Measurements from ENCODE around the gene AHSG. TPM values are rescaled to one million over a fixed set of nuclear protein-coding genes. Genes with fewer than 3 reads are reported as not detected.

The AHSG gene
- total and polyA plus RNA-seq, 7 donors, result 0.04 TPM; not detected in 6

DNA sequence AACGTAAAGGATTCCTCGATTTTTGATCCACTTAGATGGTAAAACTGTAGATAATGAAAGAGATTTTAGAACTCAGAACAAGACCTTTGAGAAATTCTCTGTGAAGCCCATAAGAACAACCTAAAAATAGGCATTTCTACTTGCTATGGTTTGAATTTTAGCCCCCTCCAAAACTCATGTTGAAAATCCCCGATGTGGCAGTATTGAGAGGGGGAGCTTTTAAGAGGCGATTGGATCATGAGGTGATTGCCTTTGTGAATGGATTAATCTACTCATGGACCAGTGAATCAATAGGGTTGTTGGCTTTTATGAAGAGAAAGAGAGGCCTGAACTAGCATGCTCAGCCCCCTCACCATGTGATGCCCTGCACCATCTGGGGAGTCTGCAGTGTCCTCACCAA lies 20.2 kb upstream of the AHSG start:
- TF ChIP-seq POLR2A (IDR thresholded peaks at IDR 0.05) (no peak), EP300 (IDR thresholded peaks at IDR 0.05) (no peak), POLR2AphosphoS5 (IDR thresholded peaks at IDR 0.05) (no peak)
- TF ChIP-seq, protein P1, sequence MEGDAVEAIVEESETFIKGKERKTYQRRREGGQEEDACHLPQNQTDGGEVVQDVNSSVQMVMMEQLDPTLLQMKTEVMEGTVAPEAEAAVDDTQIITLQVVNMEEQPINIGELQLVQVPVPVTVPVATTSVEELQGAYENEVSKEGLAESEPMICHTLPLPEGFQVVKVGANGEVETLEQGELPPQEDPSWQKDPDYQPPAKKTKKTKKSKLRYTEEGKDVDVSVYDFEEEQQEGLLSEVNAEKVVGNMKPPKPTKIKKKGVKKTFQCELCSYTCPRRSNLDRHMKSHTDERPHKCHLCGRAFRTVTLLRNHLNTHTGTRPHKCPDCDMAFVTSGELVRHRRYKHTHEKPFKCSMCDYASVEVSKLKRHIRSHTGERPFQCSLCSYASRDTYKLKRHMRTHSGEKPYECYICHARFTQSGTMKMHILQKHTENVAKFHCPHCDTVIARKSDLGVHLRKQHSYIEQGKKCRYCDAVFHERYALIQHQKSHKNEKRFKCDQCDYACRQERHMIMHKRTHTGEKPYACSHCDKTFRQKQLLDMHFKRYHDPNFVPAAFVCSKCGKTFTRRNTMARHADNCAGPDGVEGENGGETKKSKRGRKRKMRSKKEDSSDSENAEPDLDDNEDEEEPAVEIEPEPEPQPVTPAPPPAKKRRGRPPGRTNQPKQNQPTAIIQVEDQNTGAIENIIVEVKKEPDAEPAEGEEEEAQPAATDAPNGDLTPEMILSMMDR (IDR thresholded peaks at IDR 0.05), result no peak
- intact Hi-C loops (cut with DNase I), result no loop called here
- H3K4me3 ChIP-seq, result no peak overlapping the region
- H3K9me3 ChIP-seq, result no peaks in the 10 kb centered on the region
- WGBS, 2 donors, result 92 to 93% methylated on average over 4 of the region's 4 CpGs
- H3K27ac ChIP-seq, result no peak overlapping the region
- H3K36me3 ChIP-seq, result no peaks in the 10 kb centered on the region
- H3K27me3 ChIP-seq, result peaks cover 0 to 4% (median 0%) of the 10 kb centered on the region in 3 donors
- no peak for DNase-seq
- H3K4me1 ChIP-seq, result no peaks in the 10 kb centered on the region

DNA sequence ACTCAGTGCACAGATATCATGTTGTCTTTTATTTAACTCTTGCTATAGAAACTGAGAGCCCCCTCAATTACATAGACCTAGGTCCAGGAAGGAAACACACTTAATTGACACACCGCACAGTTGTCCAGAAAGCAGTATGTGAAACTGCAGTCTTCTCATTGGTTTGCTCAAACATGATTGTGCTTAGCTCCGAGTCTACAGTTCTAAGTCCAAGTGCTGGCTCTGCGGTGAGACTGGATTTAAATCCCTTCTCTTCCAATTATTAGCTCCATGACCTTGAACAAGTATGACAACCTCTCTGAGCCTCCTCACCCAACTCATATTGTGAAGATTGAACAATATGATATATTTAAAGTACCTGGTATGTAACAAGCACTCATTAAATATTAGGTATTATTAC lies 19.0 kb upstream of the AHSG start:
- H3K4me3 ChIP-seq, result no peak overlapping the region
- 45 to 85% methylated on average over 3 of the region's 3 CpGs for WGBS, 2 donors
- TF ChIP-seq, protein P1 (IDR thresholded peaks at IDR 0.05), result no peak
- no peak for DNase-seq
- intact Hi-C loops (cut with DNase I), result no loop called here
- no peaks in the 10 kb centered on the region for H3K9me3 ChIP-seq
- no peak overlapping the region for H3K27ac ChIP-seq
- H3K4me1 ChIP-seq, result no peaks in the 10 kb centered on the region
- H3K27me3 ChIP-seq, result peaks cover 0 to 4% (median 0%) of the 10 kb centered on the region in 3 donors
- no peaks in the 10 kb centered on the region for H3K36me3 ChIP-seq

DNA sequence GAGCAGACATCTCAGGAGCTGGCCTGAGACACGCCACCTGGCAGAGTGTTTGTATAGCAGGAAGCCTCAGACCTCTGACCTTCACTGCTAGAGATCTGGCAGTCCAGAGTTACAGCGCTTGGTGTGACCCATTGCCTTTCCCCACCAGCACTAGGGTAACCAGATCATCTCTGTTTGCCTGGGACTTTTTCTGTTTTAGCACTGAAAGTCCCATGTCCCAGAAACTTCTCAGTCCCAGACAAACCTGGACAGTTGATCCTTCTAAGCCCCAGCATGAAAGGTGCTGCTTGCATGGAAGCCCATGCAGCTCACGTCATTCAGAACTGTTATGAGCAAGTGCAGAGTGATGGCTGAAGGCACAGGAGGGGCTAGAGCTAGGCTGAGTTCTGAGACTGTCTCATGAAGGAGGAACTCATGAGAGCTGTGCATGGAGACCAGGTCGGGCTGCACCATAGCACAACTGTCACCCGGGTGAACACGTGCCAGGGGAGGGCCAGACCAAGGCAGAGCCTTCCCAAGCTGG lies 18.2 kb upstream of the AHSG start:
- intact Hi-C loops (cut with DNase I), result no loop called here
- H3K4me1 ChIP-seq, result no peaks in the 10 kb centered on the region
- DNase-seq, result no peak
- 84 to 86% methylated on average over 6 of the region's 6 CpGs for WGBS, 2 donors
- H3K9me3 ChIP-seq, result no peaks in the 10 kb centered on the region
- H3K36me3 ChIP-seq, result no peaks in the 10 kb centered on the region
- TF ChIP-seq POLR2AphosphoS5 (IDR thresholded peaks at IDR 0.05) (no peak), EP300 (IDR thresholded peaks at IDR 0.05) (no peak), POLR2A (IDR thresholded peaks at IDR 0.05) (no peak)
- TF ChIP-seq, protein P1 (IDR thresholded peaks at IDR 0.05), result no peak
- no peak overlapping the region for H3K27ac ChIP-seq
- peaks cover 0 to 4% (median 0%) of the 10 kb centered on the region in 3 donors for H3K27me3 ChIP-seq
- H3K4me3 ChIP-seq, result no peak overlapping the region

DNA sequence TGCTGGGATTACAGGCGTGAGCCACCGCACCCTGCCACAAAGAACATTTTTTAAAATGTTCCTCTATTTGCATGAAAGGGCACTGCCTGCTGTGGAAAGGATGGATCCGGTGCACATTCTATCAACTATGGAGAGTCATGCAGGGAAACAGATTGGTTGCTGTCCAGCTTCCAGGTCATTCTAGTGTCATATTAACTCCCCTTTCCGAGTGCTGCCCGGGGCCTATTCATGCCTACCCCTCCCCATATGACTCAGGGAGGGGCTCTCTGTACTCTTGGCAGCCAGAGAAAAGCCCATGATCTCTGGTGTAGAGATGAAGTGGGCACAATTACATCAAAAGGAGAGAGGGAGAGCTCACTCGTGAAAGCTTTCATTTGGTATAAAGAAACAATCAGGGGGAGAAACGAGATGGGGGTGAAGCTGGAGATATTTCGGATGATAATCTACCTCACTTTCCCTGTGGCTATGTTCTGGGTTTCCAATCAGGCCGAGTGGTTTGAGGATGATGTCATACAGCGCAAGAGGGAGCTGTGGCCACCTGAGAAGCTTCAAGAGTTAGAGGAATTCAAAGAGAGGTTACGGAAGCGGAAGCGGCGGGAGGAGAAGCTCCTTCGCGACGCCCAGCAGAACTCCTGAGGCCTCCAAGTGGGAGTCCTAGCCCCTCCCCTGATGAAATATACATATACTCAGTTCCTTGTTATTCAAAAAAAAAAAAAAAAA lies 16.1 kb upstream of the AHSG start:
- intact Hi-C loops (cut with DNase I), result no loop called here
- no peaks in the 10 kb centered on the region for H3K9me3 ChIP-seq
- H3K27me3 ChIP-seq, result no peaks in the 10 kb centered on the region
- TF ChIP-seq, protein P1 (IDR thresholded peaks at IDR 0.05), result no peak
- TF ChIP-seq POLR2AphosphoS5 (IDR thresholded peaks at IDR 0.05) (no peak), EP300 (IDR thresholded peaks at IDR 0.05) (no peak)
- no peak overlapping the region for H3K4me3 ChIP-seq
- H3K36me3 ChIP-seq, result no peaks in the 10 kb centered on the region
- WGBS, 2 donors, result 70 to 81% methylated on average over 17 of the region's 17 CpGs
- no peak overlapping the region for H3K27ac ChIP-seq
- no peaks in the 10 kb centered on the region for H3K4me1 ChIP-seq
- DNase-seq, result no peak
